ENCODE data around the gene HUS1. TPM values are rescaled to one million over a fixed set of nuclear protein-coding genes. Genes with fewer than 3 reads are reported as not detected.

Gene HUS1
- total and polyA plus RNA-seq, 12 donors, result 9.6 to 35.9 (median 28.0) TPM

DNA sequence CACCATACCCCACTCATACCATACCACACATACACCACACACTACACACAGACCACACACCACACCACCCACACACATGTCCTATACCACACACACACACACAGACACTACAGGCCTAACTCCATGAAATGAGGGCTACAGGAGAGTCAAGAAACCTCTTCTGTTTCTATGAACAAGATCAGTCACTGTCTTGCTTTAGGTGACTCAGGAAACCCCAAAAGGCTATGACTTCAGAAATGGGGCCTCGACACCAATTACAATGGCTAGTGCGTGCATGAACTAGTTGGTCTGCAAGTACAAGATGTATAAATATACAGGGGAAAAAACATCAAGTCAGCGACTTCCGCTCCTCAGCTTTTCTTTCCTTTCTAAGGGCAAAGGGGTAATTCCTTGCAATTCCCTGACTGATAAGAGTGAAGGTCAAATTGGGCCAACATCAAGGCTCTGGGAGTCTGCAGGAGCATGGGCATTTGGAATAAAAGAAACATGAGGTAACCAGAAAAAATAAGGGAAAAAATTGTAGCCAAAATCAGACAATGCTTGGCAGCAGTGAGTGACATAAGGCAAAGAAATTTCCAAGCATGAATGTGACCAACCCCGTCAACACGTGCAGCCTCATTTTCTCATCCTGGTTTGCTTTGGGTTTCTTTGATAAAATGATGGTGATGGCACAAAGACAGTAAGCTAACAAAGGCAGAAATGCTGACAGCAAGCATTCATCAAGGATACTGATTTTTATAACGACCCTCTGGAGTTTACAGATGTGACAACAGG is 32.6 kb downstream of the HUS1 start:
- ATAC-seq, result peak in 5 of 8 donors; percentile 5 to 26 (median 7)
- TF ChIP-seq, protein P1, sequence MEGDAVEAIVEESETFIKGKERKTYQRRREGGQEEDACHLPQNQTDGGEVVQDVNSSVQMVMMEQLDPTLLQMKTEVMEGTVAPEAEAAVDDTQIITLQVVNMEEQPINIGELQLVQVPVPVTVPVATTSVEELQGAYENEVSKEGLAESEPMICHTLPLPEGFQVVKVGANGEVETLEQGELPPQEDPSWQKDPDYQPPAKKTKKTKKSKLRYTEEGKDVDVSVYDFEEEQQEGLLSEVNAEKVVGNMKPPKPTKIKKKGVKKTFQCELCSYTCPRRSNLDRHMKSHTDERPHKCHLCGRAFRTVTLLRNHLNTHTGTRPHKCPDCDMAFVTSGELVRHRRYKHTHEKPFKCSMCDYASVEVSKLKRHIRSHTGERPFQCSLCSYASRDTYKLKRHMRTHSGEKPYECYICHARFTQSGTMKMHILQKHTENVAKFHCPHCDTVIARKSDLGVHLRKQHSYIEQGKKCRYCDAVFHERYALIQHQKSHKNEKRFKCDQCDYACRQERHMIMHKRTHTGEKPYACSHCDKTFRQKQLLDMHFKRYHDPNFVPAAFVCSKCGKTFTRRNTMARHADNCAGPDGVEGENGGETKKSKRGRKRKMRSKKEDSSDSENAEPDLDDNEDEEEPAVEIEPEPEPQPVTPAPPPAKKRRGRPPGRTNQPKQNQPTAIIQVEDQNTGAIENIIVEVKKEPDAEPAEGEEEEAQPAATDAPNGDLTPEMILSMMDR (IDR thresholded peaks at IDR 0.05), result no peak

DNA sequence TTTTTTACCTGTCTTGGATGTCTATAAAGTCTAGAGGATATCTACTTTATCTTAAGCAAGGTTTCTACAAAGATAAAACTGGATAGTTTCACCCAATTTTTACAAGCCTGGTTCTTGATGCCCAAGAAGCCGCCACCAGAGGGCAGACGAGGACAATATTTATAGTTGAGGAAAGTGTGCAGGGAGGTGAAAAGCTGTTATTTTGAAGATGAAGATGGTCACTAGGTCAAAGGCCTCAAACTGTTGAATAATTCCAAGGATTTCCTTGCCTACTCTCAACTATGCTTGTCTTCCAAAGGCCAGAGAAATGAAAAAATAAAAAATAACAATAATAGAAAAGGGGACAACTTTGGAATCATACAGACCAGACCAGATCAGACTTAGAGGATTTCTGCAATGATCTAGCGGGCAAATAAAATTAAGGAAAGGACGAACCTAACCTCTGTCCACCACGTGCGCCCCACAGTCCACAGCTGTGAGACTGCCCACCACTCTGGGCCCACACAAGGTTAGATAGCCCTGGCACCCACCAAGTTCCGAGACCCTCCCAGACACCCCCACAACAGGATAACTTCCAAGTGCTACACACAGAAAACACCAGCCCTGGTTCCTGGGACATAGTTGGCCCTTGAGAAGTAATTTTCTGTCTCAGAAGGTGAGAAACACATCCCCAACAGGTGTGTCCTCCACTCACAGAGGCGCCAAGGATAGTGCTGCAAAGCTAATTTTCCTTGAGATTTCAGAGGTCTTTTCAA is 34.0 kb downstream of the HUS1 start:
- DNase-seq (peak; percentile 78 to 82), ATAC-seq (peak in 1 of 8 donors; percentile 35)
- H3K27me3 ChIP-seq, result no peaks in the 10 kb centered on the region
- TF ChIP-seq, protein P1 (IDR thresholded peaks at IDR 0.05), result peak; percentile 70 to 99 (median 83)
- intact Hi-C loops (cut with DNase I), result loop anchor here in 8 of 10 donors (1.0 to 5.0 kb wide), 8 partner anchors 23 to 167 kb away; no protein-coding TSS in a partner anchor
- peak overlapping the region in 9 of 10 donors; percentile 53 to 97 (median 79) for H3K27ac ChIP-seq
- WGBS, 2 donors, result 41 to 42% methylated on average over 8 of the region's 8 CpGs
- no peaks in the 10 kb centered on the region for H3K9me3 ChIP-seq
- peak overlapping the region in 1 of 10 donors; percentile 9 for H3K4me3 ChIP-seq
- H3K36me3 ChIP-seq, result no peaks in the 10 kb centered on the region
- H3K4me1 ChIP-seq, result peaks cover 8 to 91% (median 42%) of the 10 kb centered on the region in 9 donors

More for the DNA sequence above, 32.6 kb downstream of the HUS1 start:
- DNase-seq, result no peak
- peaks cover 3 to 91% (median 35%) of the 10 kb centered on the region in 9 donors for H3K4me1 ChIP-seq
- WGBS, 2 donors, result 61 to 68% methylated on average over 7 of the region's 7 CpGs
- H3K4me3 ChIP-seq, result peak overlapping the region in 4 of 10 donors; percentile 18 to 31 (median 24)
- intact Hi-C loops (cut with DNase I), result loop anchor here in 3 of 10 donors (5.0 kb wide), 2 partner anchors 161 to 166 kb away; no protein-coding TSS in a partner anchor
- H3K9me3 ChIP-seq, result no peaks in the 10 kb centered on the region
- H3K36me3 ChIP-seq, result no peaks in the 10 kb centered on the region
- no peaks in the 10 kb centered on the region for H3K27me3 ChIP-seq
- H3K27ac ChIP-seq, result peak overlapping the region; percentile 3 to 97 (median 78)

DNA sequence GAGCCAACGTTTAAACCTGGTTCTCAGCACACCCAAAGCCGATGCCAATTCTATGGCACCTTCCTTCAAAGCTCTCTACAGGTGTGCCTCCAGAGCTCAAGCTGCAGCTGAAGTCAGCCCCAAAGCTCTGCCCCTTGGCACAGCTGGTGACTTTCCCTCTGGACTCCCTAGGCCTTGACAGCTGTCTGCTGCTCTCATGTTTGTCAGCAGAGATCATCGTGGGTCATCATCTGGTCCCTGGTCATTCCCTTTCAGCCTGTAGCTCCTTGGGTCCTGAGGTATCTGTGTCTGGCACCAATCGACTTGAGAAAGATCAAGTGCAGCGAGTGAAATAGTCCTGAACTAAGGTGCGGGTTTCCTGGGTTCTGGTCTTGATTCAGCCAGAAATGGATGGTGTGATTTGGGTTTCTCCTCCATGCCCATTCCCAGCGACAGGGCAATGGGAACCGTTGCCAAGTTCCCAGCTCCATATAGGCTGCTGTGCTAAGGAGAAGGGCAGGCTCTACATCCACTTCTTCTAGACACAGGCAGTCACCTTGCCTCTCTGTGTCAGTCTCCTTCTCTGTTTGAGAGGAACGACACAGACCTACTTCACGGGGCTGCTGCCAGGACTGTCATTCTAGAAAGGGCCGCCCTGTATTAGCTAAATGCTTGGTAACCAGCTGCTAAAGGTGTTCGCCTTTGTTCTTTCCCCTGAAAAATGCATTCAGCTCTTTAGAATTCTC is 34.7 kb downstream of the HUS1 start:
- Histone ChIP-seq H3K4me3 (no peak overlapping the region), H3K27me3 (no peaks in the 10 kb centered on the region), H3K4me1 (peaks cover 10 to 91% (median 45%) of the 10 kb centered on the region in 9 donors), H3K27ac (peak overlapping the region in 9 of 10 donors; percentile 23 to 97 (median 87)), H3K36me3 (no peaks in the 10 kb centered on the region), H3K9me3 (no peaks in the 10 kb centered on the region)
- TF ChIP-seq, protein P1 (IDR thresholded peaks at IDR 0.05), result no peak
- ATAC-seq, result no peak
- WGBS, 2 donors, result 70 to 73% methylated on average over 12 of the region's 12 CpGs
- intact Hi-C loops (cut with DNase I), result loop anchor here in 8 of 10 donors (1.0 to 5.0 kb wide), 9 partner anchors 24 to 168 kb away; no protein-coding TSS in a partner anchor
- no peak for DNase-seq
